Gastroesophageal sphincter (tissue), 3 donors: Measurements from ENCODE around the gene ERCC6L2.

Experiments
- CTCF ChIP-seq, 4 experiments: fragments of 200-600 bp in 2 of 4; fragments of 450-650 bp in 2 of 4; sonication (generic) in 1 of 4; IDR thresholded peaks; one replicate each; pipeline ENCODE4 v1.5.1; 2017 to 2019; ENCODE audit warnings: antibody characterized with exemption in 4 of 4, mild to moderate bottlenecking in 2 of 4, moderate library complexity in 2 of 4
- EP300 ChIP-seq: sonication (generic); formaldehyde crosslinking; IDR thresholded peaks from one replicate; pipeline ENCODE4 v1.6.1; 2017; ENCODE audit warnings: antibody characterized with exemption, mild to moderate bottlenecking

GRCh38 chr9:95910770-95911340, 35.4 kb downstream of the ERCC6L2 start:
- TF ChIP-seq CTCF (IDR thresholded peaks at IDR 0.05) (no peak), EP300 (no peak)
